ENCODE measurements around the gene SPOCK2. TPM values are rescaled to one million over a fixed set of nuclear protein-coding genes. Genes with fewer than 3 reads are reported as not detected.

Gene SPOCK2
- total RNA-seq, 1 donor from 2014 or later: 9.7 TPM

- intact Hi-C loops (cut with DNase I): no loop called here
- Histone ChIP-seq H3K27ac (no peak overlapping the region), H3K4me3 (no peak overlapping the region), H3K4me1 (peaks cover 0 to 4% of the 10 kb centered on the region in 2 donors), H3K27me3 (no peaks in the 10 kb centered on the region), H3K36me3 (peaks cover 18 to 22% of the 10 kb centered on the region in 2 donors), H3K9me3 (no peaks in the 10 kb centered on the region)
- TF ChIP-seq CTCF (IDR thresholded peaks at IDR 0.05): no peak
- DNase-seq (ENCODE audit: low spot score in 2 of 2): no peak
Observed at GRCh38 chr10:72096115-72097000, 8.0 kb upstream of the SPOCK2 start.

- intact Hi-C loops (cut with DNase I): no loop called here
- no peak overlapping the region for H3K4me3 ChIP-seq
- H3K4me1 ChIP-seq: peaks cover 0 to 4% of the 10 kb centered on the region in 2 donors
Observed at GRCh38 chr10:72095195-72095594, 6.8 kb upstream of the SPOCK2 start.

GRCh38 chr10:72094574-72094973 lies 6.2 kb upstream of the SPOCK2 start:
- Histone ChIP-seq H3K27ac (no peak overlapping the region), H3K4me1 (peaks cover 0 to 4% of the 10 kb centered on the region in 2 donors), H3K27me3 (no peaks in the 10 kb centered on the region), H3K4me3 (no peak overlapping the region), H3K9me3 (no peaks in the 10 kb centered on the region), H3K36me3 (peaks cover 7 to 14% of the 10 kb centered on the region in 2 donors)
- no peak for TF ChIP-seq CTCF (IDR thresholded peaks at IDR 0.05)
- intact Hi-C loops (cut with DNase I): no loop called here
- DNase-seq (ENCODE audit: low spot score in 2 of 2): no peak

More at GRCh38 chr10:72095195-72095594, 6.8 kb upstream of the SPOCK2 start:
- Histone ChIP-seq H3K9me3 (no peaks in the 10 kb centered on the region), H3K36me3 (peaks cover 7 to 14% of the 10 kb centered on the region in 2 donors), H3K27me3 (no peaks in the 10 kb centered on the region), H3K27ac (no peak overlapping the region)
- no peak for DNase-seq (ENCODE audit: low spot score in 2 of 2)
- no peak for TF ChIP-seq CTCF (IDR thresholded peaks at IDR 0.05)

- Histone ChIP-seq H3K36me3 (peaks cover 7 to 14% of the 10 kb centered on the region in 2 donors), H3K27ac (no peak overlapping the region), H3K4me3 (no peak overlapping the region), H3K27me3 (no peaks in the 10 kb centered on the region), H3K4me1 (peaks cover 0 to 2% of the 10 kb centered on the region in 2 donors), H3K9me3 (no peaks in the 10 kb centered on the region)
- TF ChIP-seq CTCF (IDR thresholded peaks at IDR 0.05): no peak
- no peak for DNase-seq (ENCODE audit: low spot score in 2 of 2)
- intact Hi-C loops (cut with DNase I): no loop called here
Observed at GRCh38 chr10:72093450-72093849, 5.1 kb upstream of the SPOCK2 start.

GRCh38 chr10:72092987-72093386 lies 4.6 kb upstream of the SPOCK2 start:
- peaks cover 1% of the 10 kb centered on the region for H3K27me3 ChIP-seq
- H3K27ac ChIP-seq: no peak overlapping the region
- no peak overlapping the region for H3K4me3 ChIP-seq
- H3K4me1 ChIP-seq: peaks cover 2 to 5% of the 10 kb centered on the region in 2 donors
- TF ChIP-seq CTCF (IDR thresholded peaks at IDR 0.05): no peak
- H3K36me3 ChIP-seq: peaks cover 7 to 14% of the 10 kb centered on the region in 2 donors
- no peaks in the 10 kb centered on the region for H3K9me3 ChIP-seq
- DNase-seq (ENCODE audit: low spot score in 2 of 2): no peak
- intact Hi-C loops (cut with DNase I): no loop called here

Measured in ascending aorta (tissue), 2 donors.